Cardiac fibroblast (primary cell): Measurements from ENCODE around the gene C5AR2.
A peak's percentile ranks its signal among the peaks of the same experiment; 100 is the strongest.
"Not testable (repeated sequence)": the region's sequence is repeated elsewhere in the genome, so short reads cannot be mapped to it uniquely, and the experiment has no call there.

Experiments used
- DNase-seq, 2 donors: peaks; one replicate each; pipeline versions ENCODE4 v3.0.0 to v3.0.0-alpha.2; 2010; ENCODE audit warnings: low read depth in 2 of 2
- H3K4me3 ChIP-seq, 2 donors: replicated peaks in 1 of 2; 1 replicate in 1 of 2; 2 replicates in 1 of 2; pipeline ENCODE4 v1.5.1; 2011; ENCODE audit warnings: low read depth in 2 of 2, low read length in 2 of 2, mild to moderate bottlenecking in 2 of 2, moderate library complexity in 1 of 2
- CTCF ChIP-seq: IDR thresholded peaks from one replicate; pipeline ENCODE4 v1.5.1; 2011; ENCODE audit warnings: low read depth, mild to moderate bottlenecking, low read length, inconsistent platforms

The C5AR2 gene

GRCh38 chr19:47322058-47322457 is 9.9 kb upstream of the C5AR2 start:
- H3K4me3 ChIP-seq: no peak overlapping the region
- no peak for DNase-seq
- TF ChIP-seq CTCF: no peak

DNA sequence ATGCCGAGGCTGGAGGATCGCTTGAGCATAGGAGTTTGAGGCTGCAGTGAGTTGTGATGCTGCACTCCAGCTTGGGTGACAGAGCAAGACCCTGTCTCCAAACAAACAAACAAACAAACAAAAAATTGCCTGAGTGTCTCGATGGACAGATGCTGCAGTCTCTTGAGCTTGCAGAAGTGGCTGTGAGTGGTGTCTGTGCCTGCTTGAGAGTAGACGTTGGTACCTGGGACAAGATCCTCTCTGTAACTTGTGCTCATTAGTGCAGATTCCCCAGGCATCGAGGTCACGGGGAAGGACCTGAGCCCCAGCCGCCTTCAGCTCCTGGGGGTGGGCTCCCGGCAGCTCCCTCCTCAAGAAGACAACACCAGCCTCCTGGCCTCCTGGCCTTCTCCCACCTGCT is 8.6 kb upstream of the C5AR2 start:
- TF ChIP-seq CTCF: no peak
- DNase-seq: no peak
- no peak overlapping the region for H3K4me3 ChIP-seq

DNA sequence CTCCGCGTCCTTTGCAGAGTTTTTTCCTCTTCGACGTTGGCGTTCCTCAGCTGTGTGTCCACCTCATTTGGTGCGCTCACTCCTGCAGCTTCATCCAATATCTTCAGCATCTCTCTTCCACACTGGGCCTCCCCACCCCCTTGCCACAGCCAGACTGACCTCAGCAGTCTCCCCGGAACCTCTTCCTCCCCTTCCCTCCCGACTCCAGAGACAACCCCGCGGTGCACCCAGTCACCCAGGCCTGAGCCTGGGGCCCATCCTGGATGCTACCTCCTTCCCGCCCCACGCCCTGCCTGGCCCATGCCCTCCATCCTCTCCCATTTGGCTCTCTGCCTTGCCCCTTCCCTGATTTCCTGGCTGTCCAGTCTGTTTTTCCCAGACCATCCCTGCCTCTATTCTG is 8.1 kb upstream of the C5AR2 start:
- TF ChIP-seq CTCF: no peak
- H3K4me3 ChIP-seq: no peak overlapping the region
- no peak for DNase-seq

DNA sequence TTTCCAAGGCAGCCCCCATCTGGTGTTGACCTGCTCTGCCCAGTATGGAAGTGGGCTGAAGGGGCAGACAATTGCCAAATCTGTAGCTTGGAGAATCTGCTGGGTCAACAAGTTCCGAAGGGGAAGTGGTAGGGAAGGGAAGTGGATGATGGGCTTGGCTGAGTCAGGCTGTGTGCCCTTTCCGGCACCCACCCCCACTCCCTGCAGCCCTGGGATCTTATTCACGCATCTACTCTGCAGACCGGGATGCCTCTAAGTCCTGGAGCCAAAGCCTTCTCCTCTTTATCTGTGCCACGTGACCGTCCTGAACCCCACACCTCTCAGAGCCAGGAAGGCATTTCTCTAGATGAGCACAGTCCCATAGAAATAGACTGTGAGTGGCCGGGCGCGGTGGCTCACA is 7.5 kb upstream of the C5AR2 start:
- no peak for TF ChIP-seq CTCF
- no peak overlapping the region for H3K4me3 ChIP-seq
- DNase-seq: no peak

DNA sequence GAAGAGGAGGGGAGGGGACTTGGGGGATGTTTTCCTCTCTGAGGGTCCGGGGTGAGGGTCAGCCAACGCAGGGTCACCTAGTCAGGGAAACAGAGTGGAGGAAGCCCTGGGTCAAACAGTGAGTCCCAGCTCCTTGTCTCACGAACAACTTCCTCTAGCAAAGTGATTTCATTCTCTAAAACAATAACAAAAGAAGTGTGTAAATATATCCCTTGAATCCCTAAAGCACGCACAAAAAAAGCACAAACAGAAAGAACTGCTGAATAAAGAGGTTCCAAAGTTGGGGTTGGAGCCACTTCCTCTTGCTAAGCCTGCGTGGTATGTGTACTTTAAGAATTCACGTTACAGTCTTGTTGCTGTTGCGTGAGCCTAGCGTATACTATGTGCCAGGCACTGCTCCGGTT is 1.5 kb upstream of the C5AR2 start:
- DNase-seq: peak; percentile 8 to 77
- TF ChIP-seq CTCF: no peak
- H3K4me3 ChIP-seq: no peak overlapping the region

- TF ChIP-seq CTCF: no peak
Measured at GRCh38 chr19:47331490-47331889, 485 bp upstream of the C5AR2 start.

GRCh38 chr19:47336765-47337718 is 5.1 kb downstream of the C5AR2 start:
- not testable (repeated sequence) for H3K4me3 ChIP-seq, DNase-seq

More at GRCh38 chr19:47331490-47331889, 485 bp upstream of the C5AR2 start:
- no peak overlapping the region for H3K4me3 ChIP-seq
- no peak for DNase-seq
